ENCODE data around the gene PRUNE1.

The PRUNE1 gene

DNA sequence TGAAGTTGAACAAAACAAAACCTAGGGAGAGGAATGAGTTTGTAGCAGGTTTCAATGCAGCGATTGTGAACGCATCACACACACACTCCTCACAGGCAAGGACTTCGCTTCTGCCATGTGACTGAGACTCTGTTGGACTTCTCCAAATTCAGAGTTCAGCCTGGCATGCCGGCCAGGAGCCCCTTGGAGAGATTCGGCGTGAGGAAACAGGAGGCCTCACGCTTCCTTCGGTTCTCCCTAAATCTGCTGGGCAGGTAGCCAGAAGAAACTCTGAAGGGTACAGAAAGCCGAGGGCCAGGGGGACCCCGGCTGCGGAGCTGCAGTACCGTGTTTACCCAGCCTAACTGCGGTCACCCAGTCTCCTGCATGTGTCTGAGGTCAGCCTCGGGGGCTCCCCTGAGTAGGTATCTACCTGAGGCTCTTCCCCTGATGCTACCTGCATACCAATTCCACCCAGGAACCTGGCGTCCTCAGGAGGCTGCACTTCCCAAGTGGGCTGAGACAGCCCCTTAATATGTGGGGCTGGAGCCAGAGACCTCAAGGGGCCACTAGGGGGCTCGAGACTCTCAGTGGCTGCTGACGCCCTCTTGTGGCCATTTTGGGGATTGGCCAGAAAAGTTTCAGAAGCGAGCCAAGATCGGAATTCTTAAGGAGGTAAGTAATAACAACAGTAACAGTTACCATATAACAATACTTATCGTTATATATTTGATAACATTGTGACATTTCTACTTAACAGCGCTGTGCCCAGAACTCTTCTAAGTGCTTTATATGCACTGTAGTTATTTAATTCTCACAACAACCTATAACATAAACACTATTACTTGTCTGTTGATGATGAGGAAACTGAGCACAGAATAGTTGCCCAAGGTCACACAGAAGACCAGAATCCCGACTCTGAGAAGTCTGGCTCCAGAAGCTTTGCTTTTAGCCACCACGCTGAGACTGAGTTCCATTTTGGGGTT, 28.9 kb upstream of the PRUNE1 start:
- peak; percentile 83 for DNase-seq (ENCODE audit: low read depth)

DNA sequence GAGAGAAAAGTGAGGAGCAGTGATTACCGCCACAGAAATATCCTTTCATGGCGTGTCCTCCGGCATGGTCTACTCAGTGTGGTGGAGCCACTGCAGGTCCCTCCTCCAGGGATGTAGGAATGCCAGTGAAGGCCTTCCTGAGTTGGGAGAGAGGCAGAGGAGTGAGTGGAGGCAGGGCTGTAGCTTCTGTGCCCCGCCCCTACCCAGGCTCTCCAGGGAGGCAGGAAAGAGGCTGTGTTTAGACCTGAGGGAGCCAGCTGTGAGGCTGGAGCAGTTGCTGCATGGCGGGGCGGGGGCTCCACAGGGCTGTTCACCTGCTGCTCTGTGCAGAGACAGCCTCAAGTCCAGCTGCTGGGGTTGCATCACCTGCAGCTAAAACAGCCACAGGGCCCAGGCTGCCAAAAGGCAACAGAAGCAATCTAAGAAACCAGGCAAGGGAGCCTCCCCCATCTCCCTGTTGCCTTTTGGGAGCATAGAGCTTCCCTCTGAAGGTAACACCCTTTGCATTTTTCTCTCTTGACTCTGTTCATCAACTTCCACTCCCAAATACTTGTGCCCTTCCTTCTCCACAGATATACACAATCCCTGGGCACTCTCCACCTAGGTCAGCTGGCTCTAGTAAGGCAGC, 27.0 kb upstream of the PRUNE1 start:
- DNase-seq (ENCODE audit: low read depth): no peak

DNA sequence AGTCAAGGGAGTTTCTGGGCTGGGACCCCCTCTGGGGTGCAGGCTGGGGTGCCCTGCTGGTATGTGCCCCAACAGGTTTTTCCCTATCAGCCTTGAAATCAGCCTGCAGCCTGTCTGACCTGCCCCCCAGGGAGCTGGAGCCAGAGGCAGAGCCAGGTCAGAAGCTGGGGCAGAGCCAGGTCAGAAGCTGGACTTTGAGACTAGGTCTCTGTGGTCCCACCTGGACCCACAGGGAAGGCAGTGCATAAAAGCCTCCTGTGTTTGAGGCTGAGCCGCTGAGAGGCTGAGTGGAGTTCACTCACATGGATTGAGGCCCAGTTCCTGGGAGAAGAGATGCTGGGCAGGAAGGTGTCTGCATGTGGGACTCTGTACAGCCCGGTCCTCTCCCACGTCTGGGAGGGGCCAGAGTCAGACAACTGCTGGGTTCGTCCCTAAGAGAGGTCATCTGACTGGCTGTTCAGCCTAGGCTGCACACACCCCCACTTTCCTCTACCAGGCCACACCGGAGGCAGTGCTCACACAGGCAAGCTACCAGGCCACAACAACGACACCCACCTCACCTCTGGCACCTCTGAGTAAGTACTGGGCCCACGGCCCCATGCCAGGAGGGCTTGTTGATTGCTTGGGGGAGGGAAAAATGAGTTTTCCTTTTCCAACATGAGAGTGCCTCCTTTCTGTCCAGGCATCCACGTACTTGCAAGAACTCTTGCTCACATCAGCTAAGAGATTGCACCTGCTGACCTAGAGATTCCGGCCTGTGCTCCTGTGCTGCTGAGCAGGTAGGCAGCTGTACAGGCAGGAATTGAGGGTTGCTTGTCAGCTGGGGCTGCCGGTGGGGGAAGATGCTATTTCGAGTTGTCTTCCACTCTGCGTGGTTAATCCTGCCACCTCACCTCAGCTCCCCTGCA, 26.2 kb upstream of the PRUNE1 start, which contains the start of gene ANXA9:
Gene ANXA9 (plus strand): TSS at position 488 of the 908 bp plus-strand sequence. CDS start 814 bp downstream, outside the sequence.
- no peak for DNase-seq (ENCODE audit: low read depth)

DNA sequence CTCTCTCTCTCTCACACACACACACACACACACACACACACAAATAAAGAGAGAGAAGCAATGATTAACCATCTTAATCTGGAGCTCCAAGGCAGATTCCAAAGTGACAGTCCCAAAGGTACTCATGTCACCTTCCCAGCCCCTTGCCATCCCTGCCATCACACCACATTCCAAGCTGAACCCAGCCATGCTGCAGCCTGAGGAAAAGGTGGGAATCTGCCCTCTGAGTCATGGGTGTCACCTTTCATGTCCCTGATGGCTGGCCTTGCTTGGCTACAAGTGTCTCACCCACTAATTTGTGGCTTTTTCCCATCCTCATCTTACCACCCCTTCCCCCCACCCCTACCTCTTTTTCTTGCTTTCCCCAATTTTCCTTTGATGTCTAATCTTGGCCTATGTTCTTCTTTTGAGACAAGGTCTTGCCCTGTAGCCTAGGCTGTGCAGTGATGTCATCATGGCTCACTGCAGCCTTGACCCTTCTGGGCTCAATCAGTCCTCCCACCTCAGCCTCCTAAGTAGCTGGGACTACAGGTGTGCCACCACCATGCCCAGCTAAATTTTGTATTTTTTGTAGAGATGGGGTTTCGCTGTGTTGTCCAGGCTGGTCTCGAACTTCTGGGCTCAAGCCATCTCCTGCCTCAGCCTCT, 22.9 kb upstream of the PRUNE1 start:
- no peak for DNase-seq (ENCODE audit: low read depth)

DNA sequence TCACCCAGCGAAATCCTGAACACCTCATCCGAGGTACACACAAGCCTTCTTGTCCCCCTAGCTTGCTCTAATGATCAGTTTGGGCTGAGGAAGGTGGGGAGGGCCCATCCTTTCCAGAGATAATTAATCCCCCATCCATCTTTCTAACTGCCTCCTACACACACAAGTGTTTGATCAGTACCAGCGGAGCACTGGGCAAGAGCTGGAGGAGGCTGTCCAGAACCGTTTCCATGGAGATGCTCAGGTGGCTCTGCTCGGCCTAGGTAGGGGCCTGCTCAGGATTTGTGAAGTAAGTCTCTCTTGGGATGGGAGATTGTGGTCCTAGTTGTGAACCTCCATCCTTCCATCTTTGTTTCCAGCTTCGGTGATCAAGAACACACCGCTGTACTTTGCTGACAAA, 20.3 kb upstream of the PRUNE1 start:
- DNase-seq (ENCODE audit: low read depth): no peak

DNA sequence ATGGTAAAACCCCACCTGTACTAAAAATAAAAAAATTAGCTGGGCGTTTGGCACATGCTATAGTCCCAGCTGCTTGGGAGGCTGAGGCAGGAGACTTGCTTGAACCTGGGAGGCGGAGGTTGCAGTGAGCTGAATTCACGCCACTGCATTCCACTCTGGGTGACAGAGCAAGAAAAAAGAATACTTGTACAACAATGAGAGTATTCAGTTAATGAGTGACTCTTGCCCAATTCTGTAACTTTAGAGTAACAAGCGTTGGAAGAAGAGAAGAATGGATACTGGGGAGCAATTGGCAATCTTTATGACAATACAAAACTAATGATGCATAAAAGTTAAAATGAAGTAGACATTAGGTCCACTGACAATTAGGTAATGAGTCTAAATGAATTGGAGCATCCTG, 15.6 kb upstream of the PRUNE1 start:
- no peak for DNase-seq (ENCODE audit: low read depth)

DNA sequence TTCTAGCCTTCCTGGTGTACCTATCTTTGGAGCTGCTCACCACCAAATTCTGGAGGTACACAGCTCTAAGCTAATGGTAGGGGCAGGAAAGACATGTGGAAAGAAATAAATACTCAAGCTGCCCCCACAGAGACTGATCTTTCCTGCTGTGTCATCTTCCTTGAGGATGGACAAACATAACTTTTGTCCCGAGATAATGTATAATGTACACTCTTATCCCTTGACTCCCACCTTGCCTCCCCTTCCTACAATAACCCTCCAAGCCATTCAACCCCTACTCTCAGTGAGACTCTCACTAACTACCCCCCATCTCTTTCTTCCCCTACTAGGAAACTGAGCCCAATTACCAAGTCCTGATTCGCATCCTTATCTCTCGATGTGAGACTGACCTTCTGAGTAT, 14.0 kb upstream of the PRUNE1 start:
- DNase-seq (ENCODE audit: low read depth): no peak

DNA sequence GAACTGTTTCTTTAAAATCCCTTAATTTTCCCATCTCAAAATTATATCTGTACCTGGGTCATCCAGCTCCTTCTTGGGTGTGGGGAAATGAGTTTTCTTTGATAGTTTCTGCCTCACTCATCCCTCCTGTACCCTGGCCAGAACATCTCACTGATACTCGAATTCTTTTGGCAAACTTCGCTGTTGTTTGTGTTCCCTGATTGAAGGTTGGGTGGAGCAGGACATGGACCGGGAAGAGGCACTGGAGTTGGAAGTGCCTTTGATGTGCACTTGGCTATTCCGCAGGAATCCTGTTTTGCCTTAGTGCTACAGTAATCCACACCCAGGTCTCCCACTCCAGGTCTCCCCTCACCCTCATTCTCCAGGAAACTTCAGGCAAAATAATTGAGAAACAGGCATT, 12.8 kb upstream of the PRUNE1 start:
- DNase-seq (ENCODE audit: low read depth): no peak

DNA sequence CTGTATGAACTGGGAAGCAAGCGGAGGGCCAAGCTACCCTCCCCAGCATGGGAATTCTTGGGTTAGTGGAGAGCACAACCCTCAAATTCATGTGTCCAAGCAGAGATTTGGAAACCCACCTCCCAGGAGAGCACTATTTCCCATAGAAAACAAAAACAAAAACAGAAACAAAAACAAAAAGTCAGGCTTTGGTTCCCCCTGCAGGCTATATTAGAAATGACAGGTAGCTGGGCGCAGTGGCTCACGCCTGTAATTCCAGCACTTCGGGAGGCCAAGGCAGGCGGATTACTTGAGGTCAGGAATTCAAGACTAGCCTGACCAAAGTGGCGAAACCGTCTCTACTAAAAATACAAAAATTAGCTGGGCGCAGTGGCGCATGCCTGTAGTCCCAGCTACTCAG, 12.4 kb upstream of the PRUNE1 start:
- no peak for DNase-seq (ENCODE audit: low read depth)

DNA sequence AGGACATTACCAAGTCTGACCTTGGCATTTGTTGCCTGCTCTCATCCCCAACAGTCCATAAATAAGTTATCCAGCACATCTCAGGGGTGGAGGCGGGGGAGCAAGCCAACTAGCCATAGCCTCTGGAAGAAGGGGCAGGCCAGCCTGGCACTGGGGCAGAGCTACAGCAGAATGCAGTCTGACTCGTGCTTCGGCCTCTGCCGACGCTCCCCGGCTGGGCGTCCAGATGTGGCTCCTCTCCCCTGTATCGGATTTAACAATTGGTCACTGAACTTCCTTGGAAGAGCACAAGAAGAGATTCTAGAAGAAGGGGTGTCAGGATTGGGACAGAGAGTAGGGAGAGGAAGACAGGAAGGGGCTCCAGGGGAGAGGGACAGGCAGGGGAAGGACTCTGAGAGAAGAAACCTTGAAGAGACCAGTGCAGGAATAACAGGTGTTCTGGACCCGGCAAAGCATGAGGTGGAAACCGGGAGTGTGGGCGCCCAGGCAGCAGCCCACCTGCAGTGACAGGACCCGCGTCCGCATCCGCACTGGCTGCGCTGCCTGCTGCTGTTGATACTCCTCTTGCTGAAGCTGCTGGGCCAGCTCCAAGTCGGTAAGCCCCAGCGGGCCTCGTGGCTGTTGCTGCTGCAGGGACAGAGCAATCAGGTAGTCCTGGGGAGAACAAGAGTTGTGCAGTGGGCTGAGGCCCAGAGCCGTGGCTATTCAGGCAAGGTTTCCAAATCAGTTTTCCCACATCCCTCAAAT, 10.9 kb upstream of the PRUNE1 start:
- no peak for DNase-seq (ENCODE audit: low read depth)

DNA sequence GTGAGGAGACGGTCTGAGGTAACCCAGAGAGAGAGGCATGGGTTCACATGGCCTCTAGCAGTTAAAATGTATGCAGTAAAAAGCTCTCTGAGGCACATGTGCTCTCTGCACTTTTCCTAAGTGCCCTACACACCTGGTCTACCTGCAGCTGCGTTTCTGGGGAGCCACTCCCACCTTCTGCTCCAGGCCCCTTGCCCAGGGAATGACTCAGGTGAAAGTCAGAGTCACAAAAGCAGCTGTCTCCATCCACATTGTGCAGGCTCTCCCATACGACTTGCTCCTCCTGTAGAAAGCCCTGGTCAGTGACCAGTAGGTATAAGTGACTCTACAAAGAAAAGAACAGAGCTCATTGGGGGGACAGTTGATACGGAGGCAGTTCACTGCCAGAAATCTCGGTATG, 10.3 kb upstream of the PRUNE1 start:
- no peak for DNase-seq (ENCODE audit: low read depth)

DNA sequence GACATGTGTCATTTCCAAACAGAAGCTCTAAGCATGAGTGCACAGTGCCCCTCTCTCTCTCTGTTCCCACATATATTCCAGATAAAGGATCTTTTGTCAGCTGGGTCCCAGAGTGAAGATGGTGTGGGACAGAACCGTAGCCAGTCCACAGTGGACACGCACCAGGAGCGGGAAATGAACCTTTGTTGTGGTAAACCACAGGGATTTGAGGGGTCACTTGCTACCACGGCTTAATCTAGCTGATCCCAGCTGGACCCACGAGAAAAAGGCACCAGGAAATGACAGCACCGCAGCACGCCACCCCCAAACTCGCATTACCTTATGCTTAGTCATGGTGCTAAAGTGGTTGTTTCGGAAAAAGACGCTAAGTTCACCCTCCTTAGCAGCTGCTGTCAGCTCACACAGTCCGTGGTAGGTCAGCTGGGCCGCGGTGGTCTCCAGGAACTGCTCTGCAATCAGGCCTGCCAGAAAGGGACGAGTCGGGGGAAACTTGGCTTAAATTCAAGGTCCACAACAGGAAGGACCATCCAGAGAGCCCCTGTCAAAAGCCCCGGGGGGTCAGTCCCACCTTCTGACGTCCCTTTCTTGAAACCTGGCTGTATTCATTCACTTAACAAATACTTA, 9.1 kb upstream of the PRUNE1 start:
- DNase-seq (ENCODE audit: low read depth): no peak

DNA sequence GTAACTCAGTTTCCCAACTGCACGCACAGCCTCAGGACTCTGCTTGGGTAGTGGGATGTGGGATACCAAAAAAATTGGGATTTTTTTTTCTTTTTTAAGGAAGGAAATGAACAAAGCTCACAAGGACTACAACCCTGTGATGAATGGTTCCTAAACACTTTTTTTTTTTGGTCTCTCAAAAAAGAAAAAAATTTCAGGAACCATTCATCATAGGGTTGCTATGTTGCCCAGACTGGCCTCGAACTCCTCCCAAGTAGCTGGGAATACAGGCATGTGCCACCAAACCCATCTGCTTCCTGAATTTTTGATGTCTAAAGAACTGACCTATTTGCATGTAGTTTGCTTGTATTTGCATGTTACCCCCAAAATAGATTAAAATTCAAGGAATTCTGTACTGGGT, 8.3 kb upstream of the PRUNE1 start:
- no peak for DNase-seq (ENCODE audit: low read depth)

DNA sequence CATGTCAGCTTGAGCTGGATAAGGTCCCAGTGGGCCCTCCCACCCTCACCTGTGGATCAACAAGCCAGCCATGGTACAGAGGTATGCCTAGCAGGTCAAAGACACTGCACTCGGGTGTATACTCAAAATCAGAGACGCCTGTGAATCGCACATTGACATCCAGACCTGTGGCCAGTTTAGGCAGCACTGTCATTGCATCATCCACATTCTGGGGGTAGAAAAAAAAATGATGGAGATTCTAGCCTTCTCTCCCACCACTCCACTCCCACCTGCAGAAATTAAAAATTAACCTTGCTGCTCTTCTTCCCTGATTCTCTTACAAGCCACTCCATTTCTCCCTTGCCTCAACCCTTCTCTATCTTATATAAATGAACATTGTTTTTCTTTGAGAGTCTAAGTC, 7.8 kb upstream of the PRUNE1 start:
- DNase-seq (ENCODE audit: low read depth): no peak

DNA sequence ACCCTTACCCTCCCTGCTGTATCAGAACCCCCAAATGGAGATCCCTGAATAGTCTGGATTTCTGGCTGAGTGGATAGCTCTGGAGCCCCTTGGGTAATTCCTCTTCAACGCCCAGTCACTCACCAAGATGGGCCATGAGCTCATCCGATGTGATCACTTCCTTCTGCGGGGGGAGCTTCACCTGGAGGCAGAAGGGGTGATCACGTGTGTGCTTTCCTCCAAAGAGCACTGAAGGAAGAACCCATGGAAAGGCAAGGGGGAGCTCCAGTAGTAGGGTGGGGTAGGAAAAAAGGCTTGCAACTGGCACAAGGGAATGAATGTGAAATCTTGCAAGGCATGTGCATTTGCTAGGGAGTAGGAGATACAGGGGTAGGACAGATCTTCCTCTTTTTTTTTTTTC, 6.6 kb upstream of the PRUNE1 start:
- DNase-seq (ENCODE audit: low read depth): no peak

DNA sequence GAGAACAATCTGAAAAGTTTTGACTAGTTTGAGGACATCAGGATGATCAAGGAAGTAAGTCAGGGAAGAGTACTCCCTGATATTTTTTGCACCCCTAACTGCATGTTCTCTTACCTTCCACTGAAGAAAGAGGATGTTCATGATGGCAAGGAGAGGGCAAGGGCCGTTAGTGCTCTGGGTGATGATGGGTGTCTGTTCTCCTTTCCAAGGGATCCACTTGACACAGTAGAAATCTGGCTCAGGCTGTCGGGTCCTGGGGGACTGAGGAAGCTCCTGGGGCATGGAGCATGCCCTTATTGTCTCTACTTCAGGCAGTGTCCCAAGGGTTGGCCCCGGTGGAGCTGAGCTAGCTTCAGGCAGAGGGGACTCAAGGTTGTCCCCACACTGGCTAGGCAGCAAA, 6.2 kb upstream of the PRUNE1 start:
- DNase-seq (ENCODE audit: low read depth): no peak

DNA sequence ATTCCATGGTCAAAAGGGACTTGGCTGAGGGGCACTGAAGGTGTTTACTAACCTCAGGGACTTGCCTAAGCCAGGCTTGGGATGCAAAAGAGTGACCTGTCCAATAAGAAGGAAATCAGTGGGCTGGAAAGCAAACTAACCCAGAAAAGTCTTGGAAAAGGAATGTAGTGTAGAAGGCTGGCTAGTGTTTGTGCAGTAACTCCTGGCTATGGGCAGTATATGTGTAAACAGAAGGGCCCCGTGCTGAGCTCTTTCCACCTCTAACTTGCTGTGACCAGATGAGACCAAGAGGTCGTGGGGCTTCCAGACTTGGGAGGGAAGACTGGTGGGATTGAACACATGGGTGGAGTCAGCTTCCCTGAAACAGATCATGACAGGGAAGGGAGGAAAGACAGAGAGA, 5.6 kb upstream of the PRUNE1 start:
- DNase-seq (ENCODE audit: low read depth): no peak

DNA sequence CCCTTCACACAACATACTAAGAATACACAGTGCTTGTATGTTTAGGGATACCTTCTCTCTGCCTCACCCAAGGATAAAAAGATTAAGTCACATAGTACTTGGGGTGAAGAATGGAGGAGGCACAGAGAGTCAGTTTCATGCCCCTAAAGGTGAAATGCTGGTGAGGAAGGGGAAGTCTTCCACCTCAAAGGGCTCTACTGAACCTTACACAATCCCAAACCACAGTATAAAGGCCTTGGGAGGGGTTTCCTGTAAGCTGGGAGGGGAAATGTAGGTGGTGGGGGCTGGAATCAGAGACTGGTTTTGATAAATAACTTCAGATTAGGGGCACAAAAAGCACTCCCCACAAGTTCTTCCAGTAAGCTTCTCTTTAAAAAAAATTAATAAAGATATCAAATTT, 5.1 kb upstream of the PRUNE1 start:
- no peak for DNase-seq (ENCODE audit: low read depth)

DNA sequence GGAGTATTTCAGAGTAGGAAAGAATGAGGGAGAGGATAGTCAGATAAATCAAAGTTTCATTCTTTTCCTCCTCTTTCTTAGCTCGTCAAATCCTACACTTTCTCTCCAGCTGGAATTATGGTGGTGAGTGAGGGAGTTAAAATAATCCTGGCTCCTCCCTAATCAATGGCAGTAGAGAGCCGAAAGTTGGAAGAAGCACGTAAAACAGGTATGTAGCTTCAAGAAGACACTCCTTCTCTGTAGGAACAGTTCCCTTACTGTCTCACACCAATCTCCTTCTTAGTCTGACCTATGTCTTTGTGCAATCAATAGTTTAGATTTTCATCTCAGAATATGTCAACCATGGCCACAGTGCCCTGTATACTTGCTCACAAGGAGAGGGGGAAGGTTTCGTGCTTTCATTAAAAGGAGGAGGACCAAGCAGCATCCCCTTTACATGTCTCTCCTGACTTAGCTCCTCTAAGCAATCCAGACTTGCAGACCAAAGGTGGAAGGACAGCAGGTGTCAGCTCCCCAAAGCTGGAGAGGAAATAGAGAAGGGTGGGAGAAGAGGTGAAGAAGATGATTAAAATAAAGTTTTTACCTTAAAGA, 2.4 kb upstream of the PRUNE1 start:
- no peak for DNase-seq (ENCODE audit: low read depth)

DNA sequence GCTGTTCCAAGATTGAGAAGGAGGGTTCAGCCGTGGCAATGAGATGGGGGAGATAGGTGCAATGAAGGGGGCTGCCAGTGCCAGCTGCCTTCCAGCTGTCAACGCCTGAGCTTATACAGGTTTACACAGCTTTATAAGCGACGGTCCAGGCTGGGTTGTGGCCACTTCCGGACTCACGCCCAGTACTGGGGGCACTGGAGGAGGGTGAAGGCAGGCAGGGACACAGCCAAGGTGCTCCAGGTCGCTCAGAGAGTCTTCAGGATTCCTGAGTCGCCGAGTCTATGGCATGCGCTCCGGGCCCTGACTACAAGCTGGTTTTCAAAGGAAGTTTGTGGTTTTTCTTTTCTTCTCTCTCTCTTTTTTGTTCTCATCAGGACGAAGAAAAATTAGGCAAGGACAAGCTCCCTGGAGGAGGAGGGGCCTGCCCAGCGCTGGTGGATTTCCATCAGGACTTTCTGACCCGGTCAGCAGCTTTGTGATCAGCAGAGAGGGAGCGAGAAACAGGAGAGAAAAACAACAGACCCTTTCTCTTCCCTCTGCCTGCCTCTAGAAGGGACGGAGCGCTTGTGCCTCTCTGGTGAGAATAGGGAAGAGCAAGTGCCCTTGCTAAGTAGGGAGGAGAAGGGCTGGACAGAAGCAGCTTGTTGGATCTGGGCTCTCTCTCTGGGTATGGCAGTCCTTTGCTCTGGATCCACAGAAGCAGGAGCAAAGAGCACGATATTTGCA, 1.8 kb upstream of the PRUNE1 start, which contains the start of gene MINDY1:
Gene MINDY1 (minus strand): TSS at position 576 of the 726 bp plus-strand sequence. CDS start 4,285 bp downstream, outside the sequence.
- no peak for DNase-seq (ENCODE audit: low read depth)

All from activated T-cell treated with anti-CD3 and anti-CD28 coated beads for 24 hours (primary cell).